ENCODE results near the gene CLEC5A. TPM values are rescaled to one million over a fixed set of nuclear protein-coding genes. Genes with fewer than 3 reads are reported as not detected.

CLEC5A gene
- polyA plus RNA-seq (2011; rRNA removed) (not detected in 2 replicates), polyA minus RNA-seq (2011; rRNA and poly(A)+ RNA removed) (not detected in 2 replicates)

- Histone ChIP-seq H3K27ac (ENCODE audit: low read depth, low read length) (no peak within 1 kb of the TSS), H3K9me3 (ENCODE audit: control insufficient read depth, insufficient read depth, low read length) (peaks cover 3% of the 10 kb centered on the region; the same call in 1 of the 2 replicates), H3K4me3 (ENCODE audit: low read depth, low read length) (no peak within 1 kb of the TSS), H3K27me3 (ENCODE audit: control insufficient read depth, insufficient read depth, low read length) (no peaks in the 10 kb centered on the region)
- ChIA-PET CTCF (no interaction called here), POLR2A (no interaction called here)
- DNase-seq (ENCODE audit: low read depth, low spot score) = no peak
- no peak for TF ChIP-seq CTCF (IDR thresholded peaks at IDR 0.05; ENCODE audit: low read depth, low read length)
Measured at GRCh38 chr7:141946796-141947195, at the start of gene CLEC5A. CLEC5A (minus strand) TSS chr7:141946974; CDS start chr7:141946292, 682 bp downstream.

- peaks cover 2% of the 10 kb centered on the region; the same call in 1 of the 2 replicates for H3K9me3 ChIP-seq (ENCODE audit: control insufficient read depth, insufficient read depth, low read length)
- no peak for DNase-seq (ENCODE audit: low read depth, low spot score)
Measured at GRCh38 chr7:141993354-141993753, 46.6 kb upstream of the CLEC5A start.

GRCh38 chr7:141992688-141993087 is 45.9 kb upstream of the CLEC5A start:
- no peak for DNase-seq (ENCODE audit: low read depth, low spot score)
- Histone ChIP-seq H3K27me3 (ENCODE audit: control insufficient read depth, insufficient read depth, low read length) (no peaks in the 10 kb centered on the region), H3K27ac (ENCODE audit: low read depth, low read length) (no peak overlapping the region), H3K9me3 (ENCODE audit: control insufficient read depth, insufficient read depth, low read length) (peaks cover 6% of the 10 kb centered on the region; the same call in 1 of the 2 replicates), H3K4me3 (ENCODE audit: low read depth, low read length) (no peak overlapping the region)
- ChIA-PET CTCF (no interaction called here), POLR2A (no interaction called here)
- TF ChIP-seq CTCF (IDR thresholded peaks at IDR 0.05; ENCODE audit: low read depth, low read length) = no peak

More at GRCh38 chr7:141993354-141993753, 46.6 kb upstream of the CLEC5A start:
- Histone ChIP-seq H3K4me3 (ENCODE audit: low read depth, low read length) (no peak overlapping the region), H3K27ac (ENCODE audit: low read depth, low read length) (no peak overlapping the region), H3K27me3 (ENCODE audit: control insufficient read depth, insufficient read depth, low read length) (no peaks in the 10 kb centered on the region)
- ChIA-PET POLR2A (no interaction called here), CTCF (no interaction called here)
- TF ChIP-seq CTCF (IDR thresholded peaks at IDR 0.05; ENCODE audit: low read depth, low read length) = no peak

GRCh38 chr7:141992156-141992555 is 45.4 kb upstream of the CLEC5A start:
- Histone ChIP-seq H3K9me3 (ENCODE audit: control insufficient read depth, insufficient read depth, low read length) (peaks cover 9% of the 10 kb centered on the region; the same call in 1 of the 2 replicates), H3K4me3 (ENCODE audit: low read depth, low read length) (no peak overlapping the region), H3K27ac (ENCODE audit: low read depth, low read length) (no peak overlapping the region), H3K27me3 (ENCODE audit: control insufficient read depth, insufficient read depth, low read length) (no peaks in the 10 kb centered on the region)
- TF ChIP-seq CTCF (IDR thresholded peaks at IDR 0.05; ENCODE audit: low read depth, low read length) = no peak
- ChIA-PET POLR2A (no interaction called here), CTCF (no interaction called here)
- no peak for DNase-seq (ENCODE audit: low read depth, low spot score)

GRCh38 chr7:141991140-141991539 is 44.4 kb upstream of the CLEC5A start:
- no peak overlapping the region for H3K4me3 ChIP-seq (ENCODE audit: low read depth, low read length)
- POLR2A ChIA-PET = no interaction called here

More at GRCh38 chr7:141991140-141991539, 44.4 kb upstream of the CLEC5A start:
- TF ChIP-seq CTCF (IDR thresholded peaks at IDR 0.05; ENCODE audit: low read depth, low read length) = no peak
- Histone ChIP-seq H3K27ac (ENCODE audit: low read depth, low read length) (no peak overlapping the region), H3K27me3 (ENCODE audit: control insufficient read depth, insufficient read depth, low read length) (no peaks in the 10 kb centered on the region), H3K9me3 (ENCODE audit: control insufficient read depth, insufficient read depth, low read length) (peaks cover 8% of the 10 kb centered on the region; the same call in 1 of the 2 replicates)
- CTCF ChIA-PET = no interaction called here
- no peak for DNase-seq (ENCODE audit: low read depth, low spot score)
